ENCODE results near the gene PALM2AKAP2. TPM values are rescaled to one million over a fixed set of nuclear protein-coding genes. Genes with fewer than 3 reads are reported as not detected.

The PALM2AKAP2 gene
- 12.2 and 14.0 TPM in 2 replicates for total RNA-seq (2014; rRNA removed; shearing (Covaris generic))

DNA sequence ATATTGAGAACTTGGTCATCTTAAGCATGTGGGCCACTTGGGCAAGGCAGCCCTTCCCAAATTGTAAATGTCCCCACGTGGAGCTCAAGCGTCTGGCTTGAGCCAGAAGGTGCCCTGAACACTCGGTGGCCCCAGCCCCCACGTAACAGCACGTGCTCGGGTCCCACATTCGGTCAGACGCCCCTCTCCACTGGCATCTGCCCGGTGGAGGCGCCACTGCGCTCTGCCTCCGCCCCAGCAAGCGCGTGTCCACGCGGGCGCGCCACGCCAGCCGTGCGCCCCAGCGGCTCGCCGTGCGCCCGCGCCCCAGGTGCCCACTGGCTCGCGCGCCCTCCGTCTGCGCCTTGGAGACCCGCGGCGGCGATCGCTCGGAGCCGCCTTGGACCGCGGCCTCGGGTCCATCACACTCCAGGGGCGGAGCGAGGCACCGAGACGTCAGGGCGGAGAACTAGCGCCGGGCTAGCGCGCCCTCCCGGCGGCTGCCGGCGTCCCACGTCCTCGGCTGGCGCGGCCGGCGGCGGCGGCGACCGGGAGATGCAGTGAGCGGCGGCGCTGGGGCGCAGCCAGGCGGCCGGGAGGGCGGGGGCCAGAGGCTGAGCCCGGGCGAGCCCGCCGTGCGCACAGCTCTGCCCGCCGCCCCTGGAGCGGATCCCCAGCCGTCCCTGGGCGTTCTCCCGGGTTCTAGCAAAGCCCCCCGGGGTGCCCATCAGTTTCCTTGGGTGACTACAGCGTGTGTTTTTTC, at the start of gene PALM2AKAP2:
Gene PALM2AKAP2 (plus strand): TSS at position 488 of the 742 bp plus-strand sequence. CDS start 291 bp downstream, outside the sequence.

